Chondrocyte (in vitro differentiated cells): Measurements from ENCODE around the gene POLR2E. TPM values are rescaled to one million over a fixed set of nuclear protein-coding genes. Genes with fewer than 3 reads are reported as not detected.
"Not testable (repeated sequence)": the region's sequence is repeated elsewhere in the genome, so short reads cannot be mapped to it uniquely, and the experiment has no call there.

Source experiments
- DNase-seq: peaks from one replicate; pipeline ENCODE4 v3.0.0; 2021; ENCODE audit warnings: mixed read lengths, low spot score
- H3K27ac Mint-ChIP-seq: one replicate; pipeline ENCODE4 v1.8.0; 2021; ENCODE audit warnings: mild to moderate bottlenecking, moderate library complexity, mixed read lengths; ENCODE audit not compliant: unreplicated experiment
- H3K27me3 Mint-ChIP-seq: 2 replicates; pipeline ENCODE4 v1.8.0; 2021; ENCODE audit warnings: low read depth, mixed read lengths
- H3K36me3 Mint-ChIP-seq: 2 replicates; pipeline ENCODE4 v1.8.0; 2021; ENCODE audit warnings: low read depth, mixed read lengths
- H3K4me1 Mint-ChIP-seq: 2 replicates; pipeline ENCODE4 v1.8.0; 2021; ENCODE audit warnings: low read depth, mild to moderate bottlenecking, mixed read lengths
- H3K4me3 Mint-ChIP-seq: one replicate; pipeline ENCODE4 v1.8.0; 2021; ENCODE audit warnings: mild to moderate bottlenecking, moderate library complexity, mixed read lengths; ENCODE audit not compliant: unreplicated experiment
- H3K9me3 Mint-ChIP-seq: 2 replicates; pipeline ENCODE4 v1.8.0; 2021; ENCODE audit warnings: low read depth, mixed read lengths
- CTCF ChIP-seq: fragments of 200-600 bp; sonication (generic); IDR thresholded peaks from 2 replicates; pipeline ENCODE4 v1.5.0; 2021; ENCODE audit warnings: antibody characterized with exemption, mild to moderate bottlenecking, moderate library complexity
- total RNA-seq: library from RNA; stranded (reverse); gene quantifications from 3 replicates; pipeline ENCODE4 v1.2.1, GENCODE V29; 2021

Gene POLR2E
- total RNA-seq, 1 donor from 2014 or later = 119 TPM

DNA sequence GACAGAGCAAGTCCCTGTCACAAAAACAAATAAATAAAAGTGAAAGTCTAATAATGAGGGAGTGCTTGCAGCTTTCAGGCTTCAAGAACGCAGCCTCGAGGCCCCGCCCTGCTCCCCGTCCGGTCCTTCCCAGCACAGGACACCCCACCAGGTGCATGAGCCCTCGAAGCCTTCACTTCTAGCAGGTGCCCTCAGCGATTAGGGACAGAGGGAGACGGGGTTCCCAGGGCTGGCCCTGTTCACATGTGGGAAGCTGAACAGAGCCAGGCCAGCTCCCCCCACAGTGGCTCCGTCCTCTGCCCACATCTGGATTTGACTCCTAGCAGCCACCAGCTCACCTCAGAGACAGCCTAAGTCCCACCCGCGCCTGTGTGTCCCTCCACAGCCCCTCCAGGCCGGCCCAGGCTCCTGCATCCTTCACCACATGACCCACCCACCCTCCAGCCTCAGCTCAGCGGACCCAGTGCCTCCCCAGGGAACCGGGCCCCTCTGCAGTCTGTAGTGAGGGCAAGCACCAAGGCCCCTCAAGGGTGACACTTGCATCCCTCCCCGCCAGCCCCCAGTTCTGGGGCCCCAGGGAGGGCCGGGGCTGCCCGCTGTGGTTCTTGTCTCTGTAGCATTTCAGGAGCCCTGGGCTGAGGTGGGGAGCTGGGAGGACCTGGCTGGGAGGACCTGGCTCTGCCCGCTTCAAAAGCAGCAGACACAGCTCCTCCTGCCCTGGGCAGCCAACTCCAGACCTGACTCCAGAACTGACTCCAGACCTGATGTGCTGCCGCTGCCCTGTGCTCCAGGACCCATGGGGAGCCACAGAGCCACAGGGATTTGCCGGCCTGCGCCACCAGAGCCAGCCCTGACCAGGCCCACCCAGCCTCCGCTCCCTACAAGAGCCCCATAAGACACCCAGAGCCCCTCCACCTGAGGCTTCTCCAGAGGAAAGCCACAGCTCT is 35.9 kb upstream of the POLR2E start:
- no peak for TF ChIP-seq CTCF
- peak overlapping the region; percentile 80 for H3K4me3 Mint-ChIP-seq
- no peak for DNase-seq
- H3K4me1 Mint-ChIP-seq = peaks cover 40% of the 10 kb centered on the region
- no peaks in the 10 kb centered on the region for H3K27me3 Mint-ChIP-seq
- peak overlapping the region; percentile 87 for H3K27ac Mint-ChIP-seq
- H3K9me3 Mint-ChIP-seq = no peaks in the 10 kb centered on the region
- H3K36me3 Mint-ChIP-seq = no peaks in the 10 kb centered on the region

DNA sequence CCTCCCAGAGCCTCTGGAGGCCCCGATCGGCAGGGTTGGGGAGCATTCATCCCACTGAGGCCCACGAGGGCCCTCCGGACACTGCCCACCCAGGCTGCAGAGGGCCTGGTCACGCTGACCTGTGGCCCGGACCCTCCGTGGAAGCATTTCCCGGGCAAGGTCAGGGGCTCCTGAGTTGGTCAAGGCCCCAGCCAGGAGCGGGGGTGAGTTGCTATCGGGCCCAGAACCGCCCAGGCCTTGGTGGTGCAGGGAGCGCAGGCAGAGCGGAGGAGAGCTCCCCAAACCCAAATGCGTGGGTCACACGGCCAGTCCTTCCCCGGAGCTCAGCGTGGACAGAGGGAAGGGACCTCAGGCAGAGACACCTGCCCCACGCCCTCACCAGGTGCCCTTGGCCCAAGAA is 34.4 kb upstream of the POLR2E start:
- no peak for TF ChIP-seq CTCF
- DNase-seq = no peak
- peaks cover 48% of the 10 kb centered on the region for H3K4me1 Mint-ChIP-seq

DNA sequence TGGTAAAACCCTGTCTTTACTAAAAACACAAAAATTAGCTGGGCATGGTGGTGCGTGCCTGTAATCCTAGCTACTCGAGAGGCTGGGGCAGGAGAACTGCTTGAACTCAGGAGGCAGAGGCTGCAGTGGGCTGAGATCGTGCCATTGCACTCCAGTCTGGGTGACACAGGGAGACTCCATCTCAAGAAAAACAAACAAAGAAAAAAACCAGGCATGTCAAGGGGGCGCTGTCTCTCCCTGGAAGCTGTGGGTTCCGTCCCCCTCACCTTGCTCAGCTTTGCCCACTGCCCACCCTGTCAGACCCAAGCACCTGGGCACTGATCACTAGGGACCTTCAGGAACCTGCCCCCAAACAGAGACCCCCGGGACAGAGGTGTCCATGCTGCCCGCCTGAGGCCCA is 33.9 kb upstream of the POLR2E start:
- not testable (repeated sequence) for H3K27ac Mint-ChIP-seq, H3K9me3 Mint-ChIP-seq
- peaks cover 44% of the 10 kb centered on the region for H3K4me1 Mint-ChIP-seq

More for the DNA sequence above, 34.4 kb upstream of the POLR2E start:
- Mint-ChIP-seq H3K27ac (no peak overlapping the region), H3K27me3 (no peaks in the 10 kb centered on the region), H3K4me3 (no peak overlapping the region), H3K9me3 (no peaks in the 10 kb centered on the region), H3K36me3 (peaks cover 1% of the 10 kb centered on the region)

GRCh38 chr19:1128106-1128505 is 32.9 kb upstream of the POLR2E start:
- Mint-ChIP-seq H3K4me1 (peaks cover 44% of the 10 kb centered on the region), H3K27ac (no peak overlapping the region), H3K27me3 (no peaks in the 10 kb centered on the region), H3K9me3 (no peaks in the 10 kb centered on the region), H3K36me3 (peaks cover 1% of the 10 kb centered on the region), H3K4me3 (no peak overlapping the region)
- TF ChIP-seq CTCF = no peak
- DNase-seq = no peak

More for the DNA sequence above, 33.9 kb upstream of the POLR2E start:
- DNase-seq, H3K36me3 Mint-ChIP-seq, H3K4me3 Mint-ChIP-seq, H3K27me3 Mint-ChIP-seq: not testable (repeated sequence)

DNA sequence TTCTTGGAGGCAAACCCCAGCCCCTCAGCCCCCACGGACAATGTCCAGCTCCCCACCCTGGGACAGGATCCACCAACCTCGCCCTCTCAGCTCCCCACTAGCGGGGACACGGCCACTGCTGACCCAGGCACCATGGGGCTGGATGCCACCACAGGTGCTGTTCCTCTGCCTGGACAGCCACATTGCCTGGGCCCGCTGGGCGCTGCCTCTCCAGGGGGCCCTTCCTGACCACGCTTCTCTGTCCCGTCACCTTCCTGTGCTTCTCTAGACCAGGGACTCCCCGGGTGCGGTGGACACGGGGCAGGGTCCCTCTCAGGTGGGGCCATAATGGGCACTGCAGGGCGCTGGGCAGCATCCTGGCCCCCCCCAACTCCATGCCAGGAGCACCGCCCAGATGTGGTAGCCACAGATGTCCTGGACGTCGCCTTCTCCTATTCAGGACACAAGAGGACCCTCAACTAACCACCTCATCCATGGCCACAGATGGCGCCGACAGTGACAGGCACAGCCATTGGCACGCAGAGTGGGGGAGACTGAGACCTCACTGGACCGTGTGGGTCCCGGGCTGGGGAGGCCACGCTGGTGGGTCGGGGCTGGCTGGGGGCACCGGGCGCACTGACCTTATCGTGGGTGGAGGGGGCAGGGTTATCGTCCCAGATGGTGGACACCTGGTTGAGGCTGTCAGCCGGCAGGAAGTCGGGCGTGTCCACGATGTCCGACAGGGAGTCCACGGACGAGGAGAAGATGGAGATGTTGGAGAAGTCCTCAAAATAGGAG is 32.0 kb upstream of the POLR2E start:
- H3K27ac Mint-ChIP-seq = peak overlapping the region; percentile 69
- no peak for TF ChIP-seq CTCF
- no peaks in the 10 kb centered on the region for H3K27me3 Mint-ChIP-seq
- no peaks in the 10 kb centered on the region for H3K9me3 Mint-ChIP-seq
- H3K4me3 Mint-ChIP-seq = no peak overlapping the region
- peaks cover 4% of the 10 kb centered on the region for H3K36me3 Mint-ChIP-seq
- H3K4me1 Mint-ChIP-seq = peaks cover 41% of the 10 kb centered on the region
- DNase-seq = no peak
